Esophagus mucosa (tissue), 1 donor: ENCODE results near the gene ADAMTSL3. TPM values are rescaled to one million over a fixed set of nuclear protein-coding genes. Genes with fewer than 3 reads are reported as not detected.

Experiments used
- ATAC-seq: fragments of 200-7000 bp; cut with Tn5 transposase; one replicate; pipeline ENCODE4 v1.9.1; 2020
- total RNA-seq: library from RNA; stranded (reverse); gene quantifications from one replicate; pipeline ENCODE4 v1.2.4, GENCODE V29; 2023
- donor health status: DM: yes; HTN: yes; CAD: no.

The ADAMTSL3 gene
- total RNA-seq, result 1.4 TPM

DNA sequence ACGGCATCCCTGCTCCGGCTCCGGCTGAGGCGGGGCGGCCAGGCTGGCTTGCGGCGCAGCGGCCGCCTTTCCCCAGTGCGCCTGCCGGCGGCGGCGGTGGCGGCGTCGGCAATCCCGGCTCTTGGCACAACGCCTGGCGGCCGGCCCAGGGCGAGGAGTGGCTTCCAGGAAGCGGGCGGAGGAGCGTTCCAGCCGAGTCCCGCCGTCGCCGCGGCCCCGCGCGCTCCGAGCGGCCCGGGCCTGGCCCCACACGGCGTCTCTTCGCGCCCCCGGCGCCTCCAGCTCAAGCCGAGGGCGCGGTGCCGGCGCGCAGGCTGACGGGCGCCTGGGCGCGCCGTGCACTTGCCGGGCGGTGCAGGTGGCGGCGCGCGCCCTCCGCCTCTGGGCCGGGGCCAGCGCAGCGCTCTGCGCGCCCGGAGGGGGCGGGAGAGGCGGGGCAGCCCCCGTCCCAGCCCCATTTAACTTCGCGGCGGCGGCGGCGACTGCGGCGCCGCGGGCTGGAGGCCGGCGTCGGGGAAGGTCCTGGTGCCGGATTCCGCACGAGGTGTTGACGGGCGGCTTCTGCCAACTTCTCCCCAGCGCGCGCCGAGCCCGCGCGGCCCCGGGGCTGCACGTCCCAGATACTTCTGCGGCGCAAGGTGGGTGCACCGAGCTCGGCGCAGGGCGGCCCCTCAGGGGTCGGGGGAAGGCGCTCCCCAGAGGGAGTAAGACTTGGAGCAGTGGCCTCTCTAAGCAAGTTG, at the start of gene ADAMTSL3:
Gene ADAMTSL3, plus strand, starts transcription at position 485 of the 740 bp plus-strand sequence. CDS start 1,639 bp downstream, outside the sequence.
- ATAC-seq, result peak; percentile 82

- ATAC-seq, result no peak
Observed at GRCh38 chr15:83604549-83604948, 49.4 kb upstream of the ADAMTSL3 start.

GRCh38 chr15:83605111-83605945, 48.6 kb upstream of the ADAMTSL3 start:
- ATAC-seq, result no peak

DNA sequence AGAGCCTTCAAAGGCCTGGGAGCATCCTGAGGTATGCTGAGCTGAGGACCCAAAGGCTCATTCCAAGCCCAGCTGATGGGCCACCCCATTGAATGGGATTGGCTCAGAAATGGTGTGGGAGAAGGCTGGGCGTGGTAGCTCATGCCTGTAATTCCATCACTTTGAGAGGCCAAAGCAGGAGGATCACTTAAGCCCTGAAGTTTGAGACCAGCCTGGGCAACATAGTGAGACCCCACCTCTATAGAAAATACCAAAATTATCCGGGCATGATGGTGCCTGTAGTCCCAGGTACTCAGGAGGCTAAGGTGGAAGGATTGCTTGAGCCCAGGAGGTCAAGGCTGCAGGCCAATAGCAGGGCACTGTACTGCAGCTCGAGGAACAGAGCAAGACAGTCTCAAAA, 43.8 kb upstream of the ADAMTSL3 start:
- ATAC-seq, result no peak

DNA sequence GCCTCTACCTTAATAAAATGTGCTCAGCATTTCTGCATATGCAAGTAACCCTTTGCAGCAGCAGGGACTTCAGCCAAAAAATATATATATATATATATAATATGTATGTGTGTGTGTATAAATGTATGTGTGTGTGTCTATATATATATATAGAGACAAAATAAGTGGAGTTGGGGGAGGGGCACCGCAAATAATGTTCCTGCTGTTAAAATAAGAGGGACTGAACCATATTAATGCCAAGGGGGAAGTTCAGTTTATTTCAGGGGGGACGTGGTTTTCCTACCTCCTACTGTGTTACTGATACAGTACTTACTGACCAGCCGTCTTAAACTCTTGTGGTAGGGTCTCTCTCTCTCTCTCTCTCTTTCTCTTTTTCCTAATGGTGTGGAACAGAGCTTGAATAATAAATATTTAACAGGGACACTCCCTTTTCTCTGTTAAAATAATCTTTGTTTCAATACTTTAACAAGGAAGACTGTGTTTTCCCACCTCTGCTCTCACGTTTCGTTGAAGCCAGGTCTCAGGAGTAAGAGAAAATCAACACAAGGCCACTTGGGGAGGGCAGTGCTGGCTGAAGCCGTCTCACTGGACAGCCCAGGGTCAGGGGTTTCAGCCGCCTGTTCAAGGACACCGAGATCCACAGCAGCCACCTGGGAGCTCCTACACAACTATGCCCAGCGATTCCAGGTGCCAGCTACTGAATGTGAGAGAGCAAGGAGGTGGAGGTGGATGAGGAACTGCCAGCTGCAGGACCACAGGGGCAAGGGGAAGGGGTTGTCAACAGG, 42.8 kb upstream of the ADAMTSL3 start:
- ATAC-seq, result no peak

DNA sequence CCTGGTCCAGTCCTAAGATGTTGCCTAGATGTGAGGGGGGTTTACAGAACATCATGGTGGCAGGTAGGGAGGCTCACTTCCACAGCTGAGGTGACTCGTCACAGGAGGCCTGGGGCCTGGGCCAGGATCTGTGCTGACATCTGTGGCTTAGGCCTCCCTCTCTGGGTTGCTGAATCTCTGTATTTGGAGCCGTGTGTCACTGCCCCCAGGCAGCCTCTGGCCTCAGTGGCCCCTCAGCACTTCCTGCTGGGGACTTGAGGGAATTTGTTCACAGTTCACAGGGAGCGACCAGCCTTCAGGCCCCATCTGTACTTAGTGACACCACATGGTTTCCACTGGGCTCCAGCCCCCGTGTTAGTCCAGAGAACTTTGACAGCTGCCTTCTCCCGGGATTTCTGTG, 41.7 kb upstream of the ADAMTSL3 start:
- ATAC-seq, result no peak

DNA sequence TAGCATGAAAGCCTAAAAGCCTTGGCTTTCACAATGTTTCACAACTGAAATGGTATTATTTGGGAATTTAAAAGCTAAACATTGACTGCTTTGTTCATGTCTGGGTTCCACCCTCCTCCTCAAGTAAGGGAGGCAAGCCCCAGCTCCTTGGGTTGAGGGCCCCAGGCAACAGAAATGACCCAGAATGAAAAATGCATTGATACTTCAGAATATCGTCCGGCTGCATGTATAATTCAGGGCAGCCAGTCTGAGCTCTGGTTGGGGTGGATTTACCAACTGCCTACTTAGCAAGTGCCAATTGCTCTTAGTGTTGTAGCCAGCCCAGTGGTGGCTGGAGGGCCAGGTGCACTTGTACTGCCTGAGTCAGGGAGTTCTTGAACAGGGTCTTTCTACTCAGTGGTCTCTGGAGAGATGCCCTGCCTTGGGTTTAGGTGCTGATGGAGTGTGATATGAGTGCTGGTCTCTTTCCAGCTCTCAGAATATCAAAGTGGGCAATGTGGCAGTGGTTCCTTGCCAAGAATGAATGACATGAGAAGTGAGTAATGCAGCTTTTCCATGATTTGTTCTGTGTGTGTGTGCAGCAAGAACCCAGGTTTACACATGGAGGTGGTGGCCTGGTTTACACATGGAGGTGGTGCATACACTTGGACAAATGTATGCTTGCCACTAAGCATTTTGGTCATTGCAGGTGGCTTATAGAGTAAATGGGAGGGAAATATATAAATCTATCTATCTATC, 40.9 kb upstream of the ADAMTSL3 start:
- no peak for ATAC-seq

- ATAC-seq, result no peak
Observed at GRCh38 chr15:83613714-83614113, 40.2 kb upstream of the ADAMTSL3 start.

DNA sequence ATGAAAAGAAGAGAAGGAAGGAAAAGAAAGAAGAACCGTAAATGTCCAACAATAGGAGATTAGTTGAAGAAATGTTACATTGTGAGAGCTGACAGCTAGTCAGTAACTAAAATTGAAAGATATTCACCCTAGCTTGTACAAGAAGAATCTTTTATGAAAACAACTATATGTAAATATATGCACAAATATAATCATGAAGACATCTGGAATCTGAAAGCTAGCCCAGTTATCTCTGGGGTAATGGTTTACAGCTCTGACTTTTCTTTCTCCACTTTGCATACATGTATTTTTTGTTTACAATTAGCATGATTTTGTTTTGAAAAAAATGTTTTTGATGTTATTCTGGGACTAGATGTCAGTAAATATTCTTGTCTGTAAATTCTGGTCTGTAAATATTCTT, 37.1 kb upstream of the ADAMTSL3 start:
- ATAC-seq, result no peak

DNA sequence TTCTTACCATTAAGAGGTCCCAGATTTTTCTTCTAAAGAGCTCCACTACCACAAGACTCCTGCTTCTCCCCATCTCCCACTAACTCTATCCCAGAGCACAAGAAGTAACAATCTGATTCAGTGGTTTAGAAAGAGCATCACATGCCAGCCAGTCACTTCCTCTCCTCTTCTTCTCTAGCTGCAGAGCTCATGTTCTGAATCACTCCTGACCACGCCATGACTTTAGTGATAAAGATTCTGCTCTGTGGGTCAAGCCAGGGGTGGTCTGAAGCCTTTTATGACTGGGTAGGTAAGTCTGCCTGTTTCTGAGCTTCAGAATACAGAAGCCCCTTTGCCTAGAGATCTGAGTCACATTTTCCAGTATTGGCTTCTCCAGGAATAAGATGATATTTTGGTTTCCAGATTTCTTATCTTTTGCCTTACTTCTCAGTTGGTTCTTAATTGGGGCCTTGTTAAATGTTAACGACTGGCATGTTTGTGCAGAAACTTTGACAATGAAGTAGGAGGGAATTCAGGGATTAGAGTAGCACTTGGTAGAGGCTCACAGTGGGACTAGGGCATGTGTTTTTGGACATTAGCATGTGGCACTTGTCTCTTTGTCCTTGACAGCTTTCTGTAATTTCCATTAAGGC, 27.6 kb upstream of the ADAMTSL3 start:
- no peak for ATAC-seq

DNA sequence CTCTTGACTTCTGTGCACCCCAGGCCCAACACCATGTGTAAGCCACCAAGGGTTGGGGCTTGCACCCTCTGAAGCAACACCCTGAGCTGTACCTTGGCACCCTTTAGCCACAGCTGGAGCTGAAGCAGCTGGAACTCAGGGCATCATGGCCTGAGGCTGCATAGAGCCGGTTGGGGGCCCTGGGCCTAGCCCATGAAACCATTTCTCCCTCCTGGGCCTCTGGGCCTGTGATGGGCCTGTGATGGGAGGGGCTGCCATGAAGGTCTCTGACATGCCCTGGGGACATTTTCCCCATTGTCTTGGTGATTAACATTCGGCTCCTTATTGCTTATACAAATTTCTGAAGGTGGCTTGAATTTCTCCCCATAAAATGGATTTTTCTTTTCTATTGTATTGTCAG, 22.4 kb upstream of the ADAMTSL3 start:
- no peak for ATAC-seq

DNA sequence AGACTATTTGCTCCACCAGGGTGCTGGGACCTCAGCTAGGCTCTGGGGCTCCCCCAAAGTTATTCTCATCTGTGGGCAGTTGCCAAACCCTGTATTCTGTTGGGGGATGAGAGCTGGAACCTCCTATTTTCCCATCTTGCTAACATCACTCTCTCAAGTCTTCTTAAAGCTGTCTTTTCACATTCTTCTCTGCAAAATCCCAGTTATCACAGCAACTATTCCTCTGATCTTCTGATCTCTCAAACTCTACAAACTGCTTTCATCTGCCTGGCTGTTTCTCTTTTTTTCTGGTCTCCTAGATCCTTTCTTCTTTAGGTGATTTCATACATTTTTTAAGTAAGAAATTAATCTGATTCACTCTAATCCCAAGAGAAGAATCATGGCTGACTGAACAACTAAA, 10.7 kb upstream of the ADAMTSL3 start:
- ATAC-seq, result no peak

DNA sequence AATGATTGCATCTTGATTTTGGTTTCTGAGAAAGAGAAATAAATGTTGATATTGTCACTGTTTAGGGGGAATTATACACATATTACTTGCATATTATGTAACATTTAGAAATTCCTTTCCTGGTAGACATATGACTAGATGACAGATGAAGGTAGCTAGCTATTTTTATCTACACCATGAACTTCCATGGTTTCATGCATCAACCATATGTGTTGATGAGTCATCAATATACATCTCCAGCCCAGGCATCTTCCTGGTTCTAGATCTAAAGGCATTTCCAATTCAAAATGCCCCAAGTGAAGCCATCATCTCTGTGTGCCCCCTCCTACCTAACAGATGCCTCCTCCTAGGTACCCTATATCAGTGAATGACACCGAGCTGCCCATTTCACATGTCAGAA, 9.5 kb upstream of the ADAMTSL3 start:
- no peak for ATAC-seq

GRCh38 chr15:83650831-83651230, 3.1 kb upstream of the ADAMTSL3 start:
- ATAC-seq, result no peak

DNA sequence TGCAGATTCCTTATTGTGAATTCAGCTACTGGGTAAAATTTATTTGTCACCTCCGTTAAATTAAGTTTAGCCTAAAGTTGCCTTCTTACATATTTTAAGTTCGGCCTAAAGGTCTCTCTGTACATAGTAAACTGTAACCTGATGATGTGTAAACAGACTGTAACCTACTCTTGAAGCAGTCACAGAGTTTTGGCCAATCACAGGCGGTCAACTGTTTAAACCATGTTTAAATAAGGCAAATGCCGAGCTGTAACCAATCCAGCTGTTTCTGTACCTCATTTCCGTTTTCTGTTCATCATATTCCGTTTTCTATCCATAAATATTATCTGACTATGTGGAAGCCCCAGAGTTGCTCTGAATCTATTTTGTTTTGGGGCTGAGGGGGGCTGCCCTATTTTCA, 2.4 kb upstream of the ADAMTSL3 start:
- ATAC-seq, result no peak

GRCh38 chr15:83652626-83653204, 1.2 kb upstream of the ADAMTSL3 start:
- ATAC-seq, result no peak

- ATAC-seq, result peak; percentile 17
Observed at GRCh38 chr15:83653288-83653638, 660 bp upstream of the ADAMTSL3 start.

DNA sequence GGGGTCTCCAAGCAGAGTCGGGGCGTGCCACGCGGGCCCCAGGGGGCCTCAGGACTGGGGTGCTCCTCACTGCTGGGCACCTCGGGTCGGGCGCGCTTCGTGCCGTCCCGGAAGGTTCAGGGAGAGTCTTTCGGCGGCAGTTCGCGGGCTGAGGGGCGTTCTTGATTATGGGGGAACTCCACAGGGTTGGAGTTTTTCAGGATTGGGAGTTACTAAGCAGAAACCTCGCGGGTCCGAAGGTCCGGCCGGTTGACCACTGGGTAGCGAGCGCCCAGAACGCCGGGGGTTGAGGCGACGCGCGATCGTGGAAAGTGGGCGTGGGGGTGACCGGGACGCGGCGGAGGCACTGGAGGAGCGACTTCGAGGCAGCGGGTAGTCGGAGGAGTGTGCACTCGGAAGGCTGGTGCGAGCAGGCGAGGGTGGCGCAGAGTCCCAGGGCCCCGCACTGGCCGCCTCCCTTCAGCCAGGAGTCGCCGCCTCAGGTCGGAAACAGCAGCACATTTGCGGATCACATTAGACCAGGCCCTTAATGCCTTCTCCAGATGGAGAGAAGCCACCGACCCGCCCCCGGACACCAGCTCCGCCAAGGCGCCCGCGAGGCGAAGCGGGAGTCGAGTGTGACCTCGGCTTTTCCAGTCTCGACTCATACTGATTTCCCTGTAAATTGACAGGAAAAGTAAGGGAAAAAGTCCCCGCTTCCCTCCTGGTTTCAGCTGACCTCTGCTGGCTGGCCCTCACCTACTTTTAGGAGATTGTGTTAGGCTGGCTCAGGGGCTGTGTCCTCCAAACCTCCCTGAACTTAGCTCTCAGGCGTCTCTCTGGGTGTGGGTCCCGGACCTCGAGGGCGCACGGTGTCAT, 685 bp downstream of the ADAMTSL3 start:
- ATAC-seq, result peak; percentile 44

DNA sequence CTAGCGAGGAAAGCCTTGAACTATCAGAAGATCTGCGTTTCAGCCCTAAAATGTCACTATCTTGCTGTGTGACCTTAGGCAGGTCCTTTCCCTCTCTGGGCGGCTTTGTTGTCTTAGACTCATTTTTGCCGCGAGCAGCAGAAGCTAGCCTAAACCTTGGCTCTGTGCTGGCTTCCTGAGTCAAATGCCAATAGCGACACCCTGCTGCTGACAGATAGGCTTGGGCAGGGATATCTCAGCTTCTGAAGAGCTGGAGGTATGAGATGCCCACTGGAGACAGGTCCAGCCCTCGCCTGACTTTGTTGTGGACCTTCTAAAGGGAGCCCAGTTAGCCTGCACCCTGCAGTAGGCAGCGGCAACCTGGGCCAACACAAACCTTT, 1.3 kb downstream of the ADAMTSL3 start:
- no peak for ATAC-seq

GRCh38 chr15:83656192-83656591, 2.3 kb downstream of the ADAMTSL3 start:
- no peak for ATAC-seq
